Large intestine (tissue), 3 donors: ENCODE data around the gene IKZF2. TPM values are rescaled to one million over a fixed set of nuclear protein-coding genes. Genes with fewer than 3 reads are reported as not detected.

ENCODE experiments used
- DNase-seq, 2 donors: peaks; one replicate each; pipeline versions ENCODE4 v3.0.0 to v3.0.0-alpha.2; 2013
- H3K27ac ChIP-seq: one replicate; pipeline ENCODE4 v1.5.1; 2013; ENCODE audit warnings: low read length
- H3K27me3 ChIP-seq: 2 replicates; pipeline ENCODE4 v1.6.1; 2013; ENCODE audit warnings: low read length; ENCODE audit not compliant: control insufficient read depth, insufficient read depth
- H3K36me3 ChIP-seq: 2 replicates; pipeline ENCODE4 v1.6.1; 2013; ENCODE audit warnings: low read length; ENCODE audit not compliant: control insufficient read depth, insufficient read depth
- H3K4me1 ChIP-seq: one replicate; pipeline ENCODE4 v1.6.1; 2013; ENCODE audit warnings: low read length; ENCODE audit not compliant: control insufficient read depth, insufficient read depth
- H3K4me3 ChIP-seq: one replicate; pipeline ENCODE4 v1.5.1; 2013; ENCODE audit warnings: low read length
- H3K9me3 ChIP-seq: one replicate; pipeline ENCODE4 v1.6.1; 2013; ENCODE audit warnings: mild to moderate bottlenecking, low read depth, low read length, moderate library complexity; ENCODE audit not compliant: control insufficient read depth
- WGBS: methylation state at CpG from one replicate; pipeline ENCODE4 v1.1.5; 2013; ENCODE audit warnings: low lambda C conversion rate; ENCODE audit not compliant: insufficient coverage; 5-methylcytosine and 5-hydroxymethylcytosine counted together
- polyA plus RNA-seq: library from polyadenylated mRNA; unstranded; fragments of 120-200 nt; gene quantifications from one replicate; pipeline ENCODE4 v1.2.1, GENCODE V29; 2013

The IKZF2 gene
- polyA plus RNA-seq, 1 donor: 3.2 TPM

- 75% methylated on average over 2 of the region's 3 CpGs for WGBS
- no peaks in the 10 kb centered on the region for H3K9me3 ChIP-seq
- H3K27ac ChIP-seq: no peak overlapping the region
- no peaks in the 10 kb centered on the region for H3K4me1 ChIP-seq
- no peak overlapping the region for H3K4me3 ChIP-seq
- no peak for DNase-seq
- H3K36me3 ChIP-seq: no peaks in the 10 kb centered on the region
- no peaks in the 10 kb centered on the region for H3K27me3 ChIP-seq
These were observed 25.6 kb downstream of the IKZF2 start for GRCh38 chr2:213125646-213126347.

- 71% methylated on average over 1 of the region's 4 CpGs for WGBS
- no peaks in the 10 kb centered on the region for H3K4me1 ChIP-seq
These were observed 28.7 kb downstream of the IKZF2 start for GRCh38 chr2:213122725-213123124.

GRCh38 chr2:213121690-213122089 is 29.7 kb downstream of the IKZF2 start:
- H3K9me3 ChIP-seq: no peaks in the 10 kb centered on the region
- no peak for DNase-seq
- no peak overlapping the region for H3K4me3 ChIP-seq
- H3K27ac ChIP-seq: no peak overlapping the region
- no peaks in the 10 kb centered on the region for H3K4me1 ChIP-seq
- H3K27me3 ChIP-seq: no peaks in the 10 kb centered on the region
- H3K36me3 ChIP-seq: no peaks in the 10 kb centered on the region

More at GRCh38 chr2:213122725-213123124, 28.7 kb downstream of the IKZF2 start:
- H3K27ac ChIP-seq: no peak overlapping the region
- H3K4me3 ChIP-seq: no peak overlapping the region
- no peak for DNase-seq
- H3K36me3 ChIP-seq: no peaks in the 10 kb centered on the region
- H3K27me3 ChIP-seq: no peaks in the 10 kb centered on the region
- no peaks in the 10 kb centered on the region for H3K9me3 ChIP-seq

- no peak overlapping the region for H3K4me3 ChIP-seq
- 87% methylated on average over 4 of the region's 5 CpGs for WGBS
These were observed 32.2 kb downstream of the IKZF2 start for GRCh38 chr2:213119061-213119809.

DNA sequence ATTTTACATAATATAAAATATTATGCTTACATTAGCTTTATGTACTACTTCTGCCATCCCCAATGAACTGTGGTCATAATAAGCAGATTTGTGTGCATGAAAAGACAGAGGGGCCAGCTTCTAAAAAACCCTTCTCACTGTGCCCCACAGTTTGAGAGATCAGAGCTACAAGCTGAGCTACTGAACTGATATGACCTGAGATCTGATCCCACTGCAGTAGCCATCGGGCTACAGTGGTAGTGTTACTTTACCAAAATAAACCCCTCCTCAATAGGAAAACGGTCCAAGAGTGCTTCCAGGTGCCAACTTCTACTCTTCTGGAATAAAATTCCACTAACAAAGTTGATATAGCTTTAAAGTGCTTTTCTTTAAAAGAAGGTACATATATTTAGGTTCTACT is 43.1 kb downstream of the IKZF2 start:
- H3K27ac ChIP-seq: no peak overlapping the region
- H3K4me1 ChIP-seq: no peaks in the 10 kb centered on the region
- no peaks in the 10 kb centered on the region for H3K27me3 ChIP-seq
- H3K9me3 ChIP-seq: no peaks in the 10 kb centered on the region
- no peak for DNase-seq
- no peaks in the 10 kb centered on the region for H3K36me3 ChIP-seq
- WGBS: 100% methylated on average over 1 of the region's 2 CpGs
- H3K4me3 ChIP-seq: no peak overlapping the region

More at GRCh38 chr2:213119061-213119809, 32.2 kb downstream of the IKZF2 start:
- H3K27ac ChIP-seq: no peak overlapping the region
- no peak for DNase-seq
- no peaks in the 10 kb centered on the region for H3K27me3 ChIP-seq
- no peaks in the 10 kb centered on the region for H3K9me3 ChIP-seq
- H3K4me1 ChIP-seq: no peaks in the 10 kb centered on the region
- no peaks in the 10 kb centered on the region for H3K36me3 ChIP-seq

DNA sequence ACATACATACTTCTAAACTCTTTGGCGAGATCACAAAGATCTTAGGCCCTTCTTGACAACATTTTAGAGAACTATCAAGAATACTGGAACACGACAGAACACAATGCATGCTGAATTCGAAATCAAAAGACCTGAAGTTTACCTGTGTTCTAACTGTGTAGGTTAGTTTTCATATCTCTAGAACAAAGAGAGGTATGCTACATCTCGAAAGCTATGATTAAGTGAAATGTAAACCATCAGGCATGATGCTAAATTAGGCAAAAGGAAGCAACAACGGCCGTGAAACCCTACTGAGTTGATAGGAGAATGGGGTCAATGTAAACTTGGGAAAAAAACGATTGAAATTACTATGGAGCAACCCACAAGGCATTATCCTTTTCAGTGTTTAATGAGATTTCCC is 43.7 kb downstream of the IKZF2 start:
- no peaks in the 10 kb centered on the region for H3K9me3 ChIP-seq
- no peaks in the 10 kb centered on the region for H3K4me1 ChIP-seq
- H3K36me3 ChIP-seq: no peaks in the 10 kb centered on the region
- DNase-seq: no peak
- H3K27ac ChIP-seq: no peak overlapping the region
- no peaks in the 10 kb centered on the region for H3K27me3 ChIP-seq
- H3K4me3 ChIP-seq: no peak overlapping the region
- WGBS: 84% methylated on average over 4 of the region's 7 CpGs

DNA sequence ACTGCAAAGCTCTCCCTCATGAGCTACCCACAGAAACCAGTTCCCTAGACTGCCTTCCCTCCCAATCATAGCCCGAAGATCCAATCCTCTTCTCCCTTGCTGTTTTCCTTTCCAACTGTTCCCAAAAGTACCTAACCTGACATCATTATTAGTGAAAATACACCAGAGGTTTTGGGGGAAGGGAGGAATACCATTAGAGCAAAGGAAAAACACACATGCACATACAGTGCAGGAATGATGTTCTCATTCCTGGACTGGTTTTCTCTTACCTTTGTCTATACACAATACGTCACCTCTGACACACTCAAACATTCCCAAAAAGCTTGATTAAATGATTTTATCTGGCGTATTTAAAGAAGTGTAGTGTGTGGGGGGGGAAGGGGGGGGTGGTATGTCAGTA is 46.2 kb downstream of the IKZF2 start:
- Histone ChIP-seq H3K36me3 (no peaks in the 10 kb centered on the region), H3K27ac (no peak overlapping the region), H3K4me1 (no peaks in the 10 kb centered on the region), H3K9me3 (no peaks in the 10 kb centered on the region), H3K4me3 (no peak overlapping the region), H3K27me3 (no peaks in the 10 kb centered on the region)
- WGBS: no CpG with 5 or more reads among the region's 3 CpGs
- DNase-seq: no peak

GRCh38 chr2:213104903-213105202 is 46.6 kb downstream of the IKZF2 start:
- H3K36me3 ChIP-seq: no peaks in the 10 kb centered on the region
- H3K4me1 ChIP-seq: no peaks in the 10 kb centered on the region
- no peaks in the 10 kb centered on the region for H3K27me3 ChIP-seq
- H3K9me3 ChIP-seq: no peaks in the 10 kb centered on the region
- no peak for DNase-seq
- H3K27ac ChIP-seq: no peak overlapping the region
- no peak overlapping the region for H3K4me3 ChIP-seq

GRCh38 chr2:213104092-213104902 is 47.1 kb downstream of the IKZF2 start:
- Histone ChIP-seq H3K4me1 (no peaks in the 10 kb centered on the region), H3K4me3 (no peak overlapping the region), H3K27ac (no peak overlapping the region), H3K36me3 (no peaks in the 10 kb centered on the region), H3K9me3 (no peaks in the 10 kb centered on the region), H3K27me3 (no peaks in the 10 kb centered on the region)
- no peak for DNase-seq
- no CpG with 5 or more reads among the region's 7 CpGs for WGBS

- Histone ChIP-seq H3K9me3 (no peaks in the 10 kb centered on the region), H3K27ac (no peak overlapping the region), H3K36me3 (no peaks in the 10 kb centered on the region), H3K4me1 (no peaks in the 10 kb centered on the region), H3K4me3 (no peak overlapping the region), H3K27me3 (no peaks in the 10 kb centered on the region)
- no peak for DNase-seq
- WGBS: 100% methylated on average over 1 of the region's 5 CpGs
These were observed 49.5 kb downstream of the IKZF2 start for GRCh38 chr2:213101692-213102460.
